Measurements from ENCODE around the gene SLC8A1.

GRCh38 chr2:40047406-40047805 lies 404.5 kb downstream of the SLC8A1 start:
- TF ChIP-seq, protein P1, sequence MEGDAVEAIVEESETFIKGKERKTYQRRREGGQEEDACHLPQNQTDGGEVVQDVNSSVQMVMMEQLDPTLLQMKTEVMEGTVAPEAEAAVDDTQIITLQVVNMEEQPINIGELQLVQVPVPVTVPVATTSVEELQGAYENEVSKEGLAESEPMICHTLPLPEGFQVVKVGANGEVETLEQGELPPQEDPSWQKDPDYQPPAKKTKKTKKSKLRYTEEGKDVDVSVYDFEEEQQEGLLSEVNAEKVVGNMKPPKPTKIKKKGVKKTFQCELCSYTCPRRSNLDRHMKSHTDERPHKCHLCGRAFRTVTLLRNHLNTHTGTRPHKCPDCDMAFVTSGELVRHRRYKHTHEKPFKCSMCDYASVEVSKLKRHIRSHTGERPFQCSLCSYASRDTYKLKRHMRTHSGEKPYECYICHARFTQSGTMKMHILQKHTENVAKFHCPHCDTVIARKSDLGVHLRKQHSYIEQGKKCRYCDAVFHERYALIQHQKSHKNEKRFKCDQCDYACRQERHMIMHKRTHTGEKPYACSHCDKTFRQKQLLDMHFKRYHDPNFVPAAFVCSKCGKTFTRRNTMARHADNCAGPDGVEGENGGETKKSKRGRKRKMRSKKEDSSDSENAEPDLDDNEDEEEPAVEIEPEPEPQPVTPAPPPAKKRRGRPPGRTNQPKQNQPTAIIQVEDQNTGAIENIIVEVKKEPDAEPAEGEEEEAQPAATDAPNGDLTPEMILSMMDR (IDR thresholded peaks at IDR 0.05) = no peak
- TF ChIP-seq POLR2A (IDR thresholded peaks at IDR 0.05) = no peak
